GM12801 (cell line): ENCODE data around the gene CEMIP2.

Source experiments
- CTCF ChIP-seq: IDR thresholded peaks from one replicate; pipeline ENCODE4 v1.5.1; 2011; ENCODE audit warnings: control low read depth; ENCODE audit not compliant: insufficient read length; ENCODE audit errors: extremely low read depth

CEMIP2 gene

GRCh38 chr9:71736236-71736635 lies 32.1 kb downstream of the CEMIP2 start:
- no peak for TF ChIP-seq CTCF

DNA sequence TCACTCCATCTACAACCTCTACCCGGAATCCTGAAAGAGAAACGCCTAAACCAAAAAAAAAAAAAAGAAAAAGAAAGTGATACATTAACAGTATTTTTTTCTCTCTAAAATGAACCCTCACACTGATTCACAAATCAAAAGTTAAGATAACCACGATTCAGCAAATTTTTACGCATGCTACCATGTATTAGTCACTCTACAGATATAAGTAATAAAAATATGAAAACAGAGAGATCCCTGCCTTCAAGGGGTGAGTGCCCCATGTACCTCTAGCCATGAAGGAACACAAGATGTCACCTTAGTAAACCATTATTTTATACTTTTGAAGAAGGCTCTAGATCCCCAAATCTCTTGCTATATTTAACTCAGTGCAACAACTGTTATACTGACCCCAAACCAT lies 33.4 kb downstream of the CEMIP2 start:
- TF ChIP-seq CTCF = no peak

DNA sequence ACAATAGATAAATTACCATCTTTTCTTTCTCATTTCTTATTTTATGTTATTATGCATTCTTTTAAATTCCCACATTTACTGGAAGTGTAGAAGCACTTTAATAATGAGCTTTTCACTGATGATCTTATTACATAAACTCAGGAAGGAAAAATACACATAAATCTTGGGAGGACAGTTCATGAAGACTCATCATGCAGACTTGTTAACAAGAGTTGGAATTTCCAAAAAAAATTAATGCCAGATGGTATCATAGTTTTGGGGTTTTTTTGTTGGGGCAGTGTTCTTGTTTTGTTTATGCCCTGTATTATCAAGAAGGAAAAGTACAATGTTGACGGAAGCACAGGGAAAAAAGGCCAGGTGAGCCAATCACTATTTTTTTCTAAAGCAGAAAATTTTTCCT lies 35.1 kb downstream of the CEMIP2 start:
- no peak for TF ChIP-seq CTCF

GRCh38 chr9:71729816-71730526 lies 38.3 kb downstream of the CEMIP2 start:
- TF ChIP-seq CTCF = no peak

DNA sequence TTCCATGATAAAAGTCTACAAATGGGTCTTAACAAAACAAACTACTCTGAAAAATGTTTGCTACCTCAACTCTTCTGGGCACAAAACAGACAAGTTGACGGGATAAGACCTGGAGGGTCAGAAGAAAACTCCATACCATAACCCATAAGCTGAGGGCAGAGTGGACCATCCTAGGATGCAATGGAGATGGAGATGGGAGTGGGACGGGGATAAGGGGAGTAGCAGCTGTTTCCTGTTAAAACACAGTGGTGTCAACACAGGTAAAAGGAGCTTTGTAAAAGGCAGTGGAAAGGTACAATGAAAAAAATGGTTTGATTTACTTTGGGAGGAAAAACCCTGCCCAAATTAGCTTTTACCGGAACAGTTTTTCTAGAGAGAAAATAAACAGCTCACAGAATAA lies 41.6 kb downstream of the CEMIP2 start:
- TF ChIP-seq CTCF = no peak

- no peak for TF ChIP-seq CTCF
These were observed 42.5 kb downstream of the CEMIP2 start for GRCh38 chr9:71725590-71726338.

DNA sequence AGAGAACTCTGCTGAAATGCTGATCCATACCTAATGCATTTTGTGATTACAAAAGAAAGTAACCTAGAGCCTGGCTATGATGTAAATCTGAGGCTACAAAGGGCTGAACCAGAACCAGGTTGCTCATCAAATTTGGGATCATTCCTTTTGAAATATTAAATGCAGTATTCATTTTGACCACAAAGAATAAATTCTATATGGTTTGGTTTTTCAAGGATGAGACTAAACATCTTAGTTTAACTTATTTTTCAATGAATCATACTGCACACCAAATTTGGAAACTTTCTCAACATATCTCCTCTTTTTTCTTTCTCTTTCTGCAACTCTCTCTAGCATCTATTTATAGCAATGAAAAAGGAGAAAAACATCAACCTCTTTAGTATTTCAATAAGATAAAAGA lies 46.5 kb downstream of the CEMIP2 start:
- no peak for TF ChIP-seq CTCF
